Stimulated activated CD8-positive, alpha-beta memory T cell treated with anti-CD3 and anti-CD28 coated beads, Interleukin-12 subunit alpha, Interleukin-12 subunit beta, amount 100 ng/mL, for 24 hours (primary cell): Measurements from ENCODE around the gene LRP6.

Experiments used
- DNase-seq: peaks from one replicate; pipeline ENCODE4 v3.0.0-alpha.2; 2020; ENCODE audit errors: extremely low read depth

The LRP6 gene

DNA sequence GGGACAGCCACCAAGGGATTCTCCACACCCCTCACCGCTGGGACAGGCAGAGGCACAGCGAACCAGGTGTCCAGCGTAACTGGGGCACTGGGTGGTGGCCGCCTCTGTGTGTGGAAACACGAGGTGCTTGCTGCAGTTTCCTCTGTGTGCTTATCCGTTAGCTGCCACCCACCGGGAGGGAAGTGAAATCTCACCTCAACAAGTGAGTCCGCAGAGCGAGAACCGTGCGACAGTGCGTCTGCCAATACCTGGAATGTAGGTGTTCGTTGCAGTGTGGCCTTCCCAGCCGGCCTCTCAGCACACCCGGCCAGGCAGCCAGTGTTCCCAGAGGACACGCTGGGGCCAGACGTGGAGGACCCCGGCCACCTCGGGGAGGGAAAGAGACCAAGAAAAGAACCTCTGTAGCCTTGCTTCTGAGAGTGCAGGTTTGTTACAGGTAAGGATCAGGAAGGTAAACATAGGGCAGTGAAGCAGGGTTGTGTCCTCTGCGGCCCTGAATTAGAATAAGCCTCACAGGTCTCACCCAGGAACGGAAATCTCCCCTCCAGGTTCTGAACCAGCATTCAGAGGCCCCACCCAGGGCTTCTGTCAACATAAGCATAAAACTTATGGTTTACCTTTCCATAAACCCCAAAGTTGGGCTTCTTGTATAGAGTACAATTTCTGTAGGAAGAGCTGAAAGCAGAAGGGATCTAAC, 194.6 kb downstream of the LRP6 start:
- DNase-seq, result no peak

DNA sequence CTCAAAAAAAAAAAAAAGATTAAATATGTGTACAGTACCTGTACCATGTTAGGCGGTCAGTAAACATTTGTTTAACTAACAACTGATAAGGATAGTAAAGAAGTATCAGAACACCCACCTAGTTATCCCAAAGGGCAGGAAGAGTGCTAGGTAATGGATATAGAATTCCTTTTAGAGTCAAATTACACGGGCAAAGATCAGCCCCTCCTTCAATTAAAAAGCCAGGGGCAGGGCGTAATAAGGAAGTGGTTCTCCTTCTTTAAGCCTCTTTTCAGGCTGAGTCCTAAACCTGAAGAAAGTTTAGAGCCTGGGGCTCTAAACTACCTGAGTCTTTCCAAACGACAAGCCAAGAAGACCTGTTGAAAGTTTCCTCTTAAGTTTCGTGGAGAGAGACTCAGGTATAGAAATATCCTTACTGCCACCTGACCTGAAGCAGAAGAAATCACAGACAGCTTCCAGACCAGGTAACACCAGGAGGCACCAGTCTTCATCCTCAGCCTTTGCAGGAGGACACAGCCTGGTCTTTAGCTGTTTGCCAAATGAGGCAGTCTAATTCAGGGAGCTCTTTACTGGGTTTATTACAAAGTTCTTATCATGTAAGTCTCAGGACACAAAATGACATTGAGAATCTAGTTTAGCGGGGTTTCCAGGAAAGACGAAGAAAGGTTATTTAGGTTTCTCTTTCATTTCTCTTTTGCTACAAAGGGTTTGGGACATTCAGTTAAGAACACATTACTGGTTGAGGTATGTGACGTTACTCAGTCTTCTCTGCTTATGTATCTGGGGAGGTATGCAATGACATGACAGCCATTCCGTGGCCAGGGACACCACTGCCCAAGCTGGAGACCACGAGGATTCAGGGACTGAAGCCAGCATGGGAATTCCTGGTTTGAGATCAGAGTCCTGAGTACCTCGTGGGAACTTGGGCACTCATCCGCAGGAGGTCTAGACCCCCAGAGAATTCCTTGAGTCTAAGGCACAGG, 195.9 kb downstream of the LRP6 start, which contains the start of gene BCL2L14:
Gene BCL2L14, plus strand, starts transcription at position 266 of the 983 bp plus-strand sequence. CDS start 8,367 bp downstream, outside the sequence.
- no peak for DNase-seq

DNA sequence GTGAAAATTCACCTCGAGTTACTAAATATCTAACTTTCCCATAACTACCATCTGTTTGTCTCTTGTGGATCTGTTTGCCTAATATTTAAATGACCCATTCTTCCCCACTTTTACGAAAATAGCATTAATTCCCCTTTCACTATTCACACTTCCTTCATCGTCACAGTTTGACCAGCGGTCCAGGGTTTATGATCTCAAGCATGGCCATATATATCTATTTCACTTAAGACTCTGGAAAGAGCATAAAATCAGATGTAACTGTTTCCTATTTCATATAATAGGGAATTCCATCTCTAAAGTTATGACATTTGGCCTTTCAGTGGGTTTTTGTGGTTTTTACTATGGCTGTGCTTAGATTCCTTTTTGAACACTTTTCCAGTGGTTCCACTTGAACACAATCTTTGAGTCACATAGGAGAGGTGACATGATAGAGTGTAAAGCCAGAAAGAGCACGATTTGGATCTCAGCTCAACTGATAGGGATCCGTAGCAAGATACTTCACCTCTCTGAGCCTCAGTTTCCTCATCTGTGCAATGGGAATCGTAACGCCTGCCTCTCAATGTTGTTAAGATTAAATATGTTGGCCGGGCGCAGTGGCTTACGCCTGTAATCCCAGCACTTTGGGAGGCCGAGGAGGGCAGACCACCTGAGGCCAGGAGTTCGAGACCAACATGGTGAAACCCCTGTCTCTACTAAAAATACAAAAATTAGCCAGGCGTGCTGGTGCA, 196.9 kb downstream of the LRP6 start:
- DNase-seq, result no peak

DNA sequence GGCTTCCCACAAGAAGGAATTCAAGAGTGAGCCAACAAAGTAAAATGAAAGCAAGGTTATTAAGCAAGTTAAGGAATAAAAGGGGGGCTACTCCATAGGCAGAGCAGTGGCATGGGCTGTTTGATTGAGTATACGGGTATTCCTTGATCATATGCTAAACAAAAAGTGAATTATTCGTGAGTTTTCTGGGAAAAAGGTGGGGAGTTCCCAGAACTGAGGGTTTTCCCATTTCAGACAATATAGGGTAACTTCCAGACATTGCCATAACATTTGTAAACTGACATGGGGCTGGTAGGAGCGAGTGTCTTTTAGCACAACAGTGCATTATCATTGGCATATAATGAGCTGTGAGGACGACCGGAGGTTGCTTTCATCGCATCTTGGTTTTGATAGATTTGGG, 198.1 kb downstream of the LRP6 start:
- DNase-seq, result no peak
